Panc1 (cell line): ENCODE measurements around the gene AP3M1. TPM values are rescaled to one million over a fixed set of nuclear protein-coding genes. Genes with fewer than 3 reads are reported as not detected.

Source experiments
- ATAC-seq: fragments of 200-7000 bp; cut with Tn5 transposase; 2 replicates; pipeline ENCODE4 v1.9.1; 2020; ENCODE audit warnings: mild to moderate bottlenecking, moderate library complexity
- BruUV-seq: library from RNA; stranded (reverse); fragments of 400-500 nt; replicated peaks from 2 replicates; lab custom pipeline; 2021; lab: Mats Ljungman, UMichigan
- CTCF ChIA-PET: fragments of 300-600 bp; sonication (Branson Sonifier 250); formaldehyde crosslinking; loops from one replicate; lab custom pipeline; 2022; ENCODE audit warnings: antibody characterized with exemption; lab: Charles Lee
- POLR2A ChIA-PET: fragments of 300-600 bp; sonication (Branson Sonifier 250); formaldehyde crosslinking; loops from one replicate; lab custom pipeline; 2022; ENCODE audit warnings: antibody characterized with exemption; lab: Charles Lee
- DNase-seq: peaks from one replicate; pipeline ENCODE4 v3.0.0-alpha.2; 2010; ENCODE audit warnings: low read depth, low spot score
- H3K27ac ChIP-seq: 2 replicates; pipeline ENCODE4 v1.5.1; 2011; ENCODE audit warnings: mild to moderate bottlenecking, low read length, inconsistent platforms
- H3K27me3 ChIP-seq: fragments of 200-500 bp; sonication (Bioruptor generic); 2 replicates; pipeline ENCODE4 v1.6.0; 2014; ENCODE audit warnings: low read length, inconsistent platforms; ENCODE audit not compliant: control insufficient read depth, insufficient read depth
- H3K36me3 ChIP-seq: fragments of 200-500 bp; sonication (Bioruptor generic); 2 replicates; pipeline ENCODE4 v1.5.1; 2014; ENCODE audit warnings: inconsistent platforms, mild to moderate bottlenecking, low read length, moderate library complexity; ENCODE audit not compliant: control insufficient read depth, insufficient read depth
- H3K4me1 ChIP-seq: 2 replicates; pipeline ENCODE4 v1.5.1; 2011; ENCODE audit warnings: inconsistent platforms, mild to moderate bottlenecking, low read length, moderate library complexity; ENCODE audit not compliant: control insufficient read depth, insufficient read depth
- H3K4me3 ChIP-seq, 2 experiments: 2 replicates each; pipeline ENCODE4 v1.5.1; 2011 to 2012; ENCODE audit warnings: low read depth in 2 of 2, low read length in 2 of 2, mild to moderate bottlenecking in 2 of 2, inconsistent platforms in 1 of 2, moderate library complexity in 1 of 2
- H3K9me3 ChIP-seq: fragments of 200-500 bp; sonication (Bioruptor generic); 2 replicates; pipeline ENCODE4 v1.5.1; 2014; ENCODE audit warnings: low read depth, mild to moderate bottlenecking, inconsistent platforms, low read length, moderate library complexity; ENCODE audit not compliant: control insufficient read depth, insufficient read depth
- POLR2AphosphoS5 ChIP-seq: IDR thresholded peaks from 2 replicates; pipeline ENCODE4 v1.6.1; 2012; ENCODE audit warnings: mild to moderate bottlenecking, low read depth, low read length, moderate library complexity
- SIN3A ChIP-seq: IDR thresholded peaks from 2 replicates; pipeline ENCODE4 v1.6.1; 2012; ENCODE audit warnings: low read depth, mild to moderate bottlenecking, low read length, moderate library complexity, borderline replicate concordance; ENCODE audit not compliant: insufficient read depth
- TCF7L2 ChIP-seq: IDR thresholded peaks from 2 replicates; pipeline ENCODE4 v1.6.1; 2011; ENCODE audit warnings: mild to moderate bottlenecking, low read depth, low read length, inconsistent platforms
- in situ Hi-C: cut with HindIII; loops from 2 replicates; pipeline ENCODE4 v1.10.0; 2016; ENCODE audit warnings: low sequenced_read_pairs, low pct_unique_long_range_greater_than_20kb
- intact Hi-C: fragments of 100-400 bp; cut with micrococcal nuclease; formaldehyde crosslinking; loops from one replicate; pipeline ENCODE4 v1.10.0; 2022; ENCODE audit not compliant: unreplicated experiment
- total RNA-seq: library from RNA; stranded (reverse); gene quantifications from one replicate; pipeline ENCODE4 v1.2.1, GENCODE V29; 2021; ENCODE audit not compliant: unreplicated experiment
- TF ChIP-seq, protein P1 (sequence below), 2 experiments: IDR thresholded peaks; 2 replicates each; pipeline ENCODE4 v1.6.1; 2011 to 2012; ENCODE audit warnings: low read depth in 2 of 2, control low read depth in 1 of 2, low read length in 1 of 2, mild to moderate bottlenecking in 1 of 2, moderate library complexity in 1 of 2; ENCODE audit not compliant: insufficient read depth in 1 of 2
- TF ChIP-seq, protein P2 (sequence below): fragments of 450-650 bp; IDR thresholded peaks from 2 replicates; pipeline ENCODE4 v1.5.1; 2017; ENCODE audit warnings: mild to moderate bottlenecking

AP3M1 gene
- total RNA-seq, 1 experiment from 2014 or later, result 51.5 TPM

DNA sequence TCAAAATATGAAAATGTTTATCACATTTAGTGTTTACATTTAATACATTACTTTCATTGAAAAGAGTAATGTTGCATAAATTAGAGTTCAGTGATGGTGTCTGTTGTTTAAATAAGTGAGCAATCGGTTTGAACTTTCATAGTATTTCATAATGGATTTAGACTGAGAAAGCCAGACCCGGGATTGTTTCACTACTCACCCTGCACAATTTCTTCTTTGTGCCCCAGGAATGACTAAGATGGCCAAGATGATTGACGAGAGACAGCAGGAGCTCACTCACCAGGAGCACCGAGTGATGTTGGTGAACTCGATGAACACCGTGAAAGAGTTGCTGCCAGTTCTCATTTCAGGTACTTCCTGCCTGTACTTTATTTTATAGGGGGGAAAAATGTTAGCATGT, 78.1 kb downstream of the AP3M1 start:
- no TSS peak for BruUV-seq
- no peaks in the 10 kb centered on the region for H3K27me3 ChIP-seq
- no peak for TF ChIP-seq POLR2AphosphoS5
- TF ChIP-seq, protein P1, sequence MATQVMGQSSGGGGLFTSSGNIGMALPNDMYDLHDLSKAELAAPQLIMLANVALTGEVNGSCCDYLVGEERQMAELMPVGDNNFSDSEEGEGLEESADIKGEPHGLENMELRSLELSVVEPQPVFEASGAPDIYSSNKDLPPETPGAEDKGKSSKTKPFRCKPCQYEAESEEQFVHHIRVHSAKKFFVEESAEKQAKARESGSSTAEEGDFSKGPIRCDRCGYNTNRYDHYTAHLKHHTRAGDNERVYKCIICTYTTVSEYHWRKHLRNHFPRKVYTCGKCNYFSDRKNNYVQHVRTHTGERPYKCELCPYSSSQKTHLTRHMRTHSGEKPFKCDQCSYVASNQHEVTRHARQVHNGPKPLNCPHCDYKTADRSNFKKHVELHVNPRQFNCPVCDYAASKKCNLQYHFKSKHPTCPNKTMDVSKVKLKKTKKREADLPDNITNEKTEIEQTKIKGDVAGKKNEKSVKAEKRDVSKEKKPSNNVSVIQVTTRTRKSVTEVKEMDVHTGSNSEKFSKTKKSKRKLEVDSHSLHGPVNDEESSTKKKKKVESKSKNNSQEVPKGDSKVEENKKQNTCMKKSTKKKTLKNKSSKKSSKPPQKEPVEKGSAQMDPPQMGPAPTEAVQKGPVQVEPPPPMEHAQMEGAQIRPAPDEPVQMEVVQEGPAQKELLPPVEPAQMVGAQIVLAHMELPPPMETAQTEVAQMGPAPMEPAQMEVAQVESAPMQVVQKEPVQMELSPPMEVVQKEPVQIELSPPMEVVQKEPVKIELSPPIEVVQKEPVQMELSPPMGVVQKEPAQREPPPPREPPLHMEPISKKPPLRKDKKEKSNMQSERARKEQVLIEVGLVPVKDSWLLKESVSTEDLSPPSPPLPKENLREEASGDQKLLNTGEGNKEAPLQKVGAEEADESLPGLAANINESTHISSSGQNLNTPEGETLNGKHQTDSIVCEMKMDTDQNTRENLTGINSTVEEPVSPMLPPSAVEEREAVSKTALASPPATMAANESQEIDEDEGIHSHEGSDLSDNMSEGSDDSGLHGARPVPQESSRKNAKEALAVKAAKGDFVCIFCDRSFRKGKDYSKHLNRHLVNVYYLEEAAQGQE (IDR thresholded peaks at IDR 0.05; ENCODE audit: insufficient read depth in 1 of 2, low read depth in 2 of 2, low read length in 1 of 2), result no peak
- TF ChIP-seq TCF7L2, result no peak
- TF ChIP-seq SIN3A, result no peak
- TF ChIP-seq, protein P2, sequence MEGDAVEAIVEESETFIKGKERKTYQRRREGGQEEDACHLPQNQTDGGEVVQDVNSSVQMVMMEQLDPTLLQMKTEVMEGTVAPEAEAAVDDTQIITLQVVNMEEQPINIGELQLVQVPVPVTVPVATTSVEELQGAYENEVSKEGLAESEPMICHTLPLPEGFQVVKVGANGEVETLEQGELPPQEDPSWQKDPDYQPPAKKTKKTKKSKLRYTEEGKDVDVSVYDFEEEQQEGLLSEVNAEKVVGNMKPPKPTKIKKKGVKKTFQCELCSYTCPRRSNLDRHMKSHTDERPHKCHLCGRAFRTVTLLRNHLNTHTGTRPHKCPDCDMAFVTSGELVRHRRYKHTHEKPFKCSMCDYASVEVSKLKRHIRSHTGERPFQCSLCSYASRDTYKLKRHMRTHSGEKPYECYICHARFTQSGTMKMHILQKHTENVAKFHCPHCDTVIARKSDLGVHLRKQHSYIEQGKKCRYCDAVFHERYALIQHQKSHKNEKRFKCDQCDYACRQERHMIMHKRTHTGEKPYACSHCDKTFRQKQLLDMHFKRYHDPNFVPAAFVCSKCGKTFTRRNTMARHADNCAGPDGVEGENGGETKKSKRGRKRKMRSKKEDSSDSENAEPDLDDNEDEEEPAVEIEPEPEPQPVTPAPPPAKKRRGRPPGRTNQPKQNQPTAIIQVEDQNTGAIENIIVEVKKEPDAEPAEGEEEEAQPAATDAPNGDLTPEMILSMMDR, result no peak
- no peaks in the 10 kb centered on the region for H3K9me3 ChIP-seq
- no peak overlapping the region for H3K4me3 ChIP-seq
- DNase-seq (peak; percentile 59), ATAC-seq (no peak)
- intact Hi-C loops (no loop called here), in situ Hi-C loops (no loop called here)
- peaks cover 32% of the 10 kb centered on the region for H3K4me1 ChIP-seq
- ChIA-PET CTCF (no interaction called here), POLR2A (no interaction called here)
- H3K27ac ChIP-seq, result 0 out of 2 replicates have a peak overlapping the region, but pooled peaks have one; percentile 23
- H3K36me3 ChIP-seq, result peaks cover 47% of the 10 kb centered on the region

DNA sequence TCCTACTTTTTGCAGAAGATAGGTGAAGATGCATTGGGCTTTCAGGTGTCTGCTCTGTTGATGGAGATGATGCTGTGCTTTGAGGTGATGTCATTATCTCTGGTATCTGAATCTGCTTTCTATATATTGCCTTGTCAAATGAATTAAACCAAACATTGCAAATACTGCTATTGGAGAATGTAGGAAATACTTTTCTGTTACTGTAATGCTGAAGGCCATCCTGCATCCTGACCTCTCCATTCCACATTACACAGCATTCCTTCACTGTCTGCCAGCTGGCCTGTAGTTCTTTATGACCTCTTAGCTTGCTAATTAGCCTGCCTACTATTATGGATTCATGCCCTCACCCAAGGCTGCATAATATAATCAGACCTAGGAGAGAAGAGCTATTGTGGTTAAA, 79.5 kb downstream of the AP3M1 start:
- POLR2A ChIA-PET, result no interaction called here
- Histone ChIP-seq H3K4me1 (peaks cover 27% of the 10 kb centered on the region), H3K36me3 (peaks cover 39% of the 10 kb centered on the region), H3K27ac (no peak overlapping the region), H3K4me3 (no peak overlapping the region), H3K9me3 (no peaks in the 10 kb centered on the region), H3K27me3 (no peaks in the 10 kb centered on the region)
- CTCF ChIA-PET, result no interaction called here
- intact Hi-C loops (no loop called here), in situ Hi-C loops (no loop called here)
- DNase-seq (no peak), ATAC-seq (peak; percentile 40; the same call in 1 of the 2 replicates)
- no TSS peak for BruUV-seq
- TF ChIP-seq, protein P2, result no peak
- TF ChIP-seq SIN3A, result no peak
- TF ChIP-seq, protein P1 (IDR thresholded peaks at IDR 0.05; ENCODE audit: insufficient read depth in 1 of 2, low read depth in 2 of 2, low read length in 1 of 2), result no peak
- TF ChIP-seq TCF7L2, result no peak
- no peak for TF ChIP-seq POLR2AphosphoS5

Other genes starting within 250 kb of the AP3M1 start
- gene PLAU, start 239.7 kb downstream of the AP3M1 start, total RNA-seq, result 305 TPM
- 495 TPM for gene VCL, start 152.7 kb downstream of the AP3M1 start, total RNA-seq
- 64.5 TPM for gene ADK, start 393 bp upstream of the AP3M1 start, total RNA-seq